ENCODE data around the gene HIRIP3.

- no peak for TF ChIP-seq CTCF (IDR thresholded peaks at IDR 0.05)
- no peak for TF ChIP-seq ZFX (IDR thresholded peaks at IDR 0.05; ENCODE audit: borderline replicate concordance)
These were observed 10.7 kb upstream of the HIRIP3 start for GRCh38 chr16:30006095-30006473.

Data from 22Rv1 (cell line).